Measurements from ENCODE around the gene HPGDS.
"Not testable (repeated sequence)": the region's sequence is repeated elsewhere in the genome, so short reads cannot be mapped to it uniquely, and the experiment has no call there.

Gene HPGDS

DNA sequence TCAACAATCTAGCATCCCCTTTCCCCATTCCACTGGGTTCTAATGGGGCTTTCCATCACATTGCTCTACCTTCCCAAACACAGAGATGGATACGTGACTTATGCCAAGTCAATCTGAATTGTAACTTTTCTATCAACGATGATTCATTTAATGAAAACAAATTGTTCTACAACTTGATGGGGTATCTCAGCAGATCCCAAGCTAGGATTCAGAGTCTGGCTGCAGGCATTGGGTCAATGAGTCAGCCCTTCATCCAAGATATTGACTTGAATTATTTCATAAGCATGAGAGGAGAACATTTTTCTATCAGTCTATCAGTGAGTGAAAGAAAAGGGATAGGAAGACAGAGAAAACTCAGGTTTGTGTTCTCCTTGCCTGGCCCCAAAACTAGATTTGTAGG is 15.0 kb upstream of the HPGDS start:
- DNase-seq (ENCODE audit: low read depth): no peak

DNA sequence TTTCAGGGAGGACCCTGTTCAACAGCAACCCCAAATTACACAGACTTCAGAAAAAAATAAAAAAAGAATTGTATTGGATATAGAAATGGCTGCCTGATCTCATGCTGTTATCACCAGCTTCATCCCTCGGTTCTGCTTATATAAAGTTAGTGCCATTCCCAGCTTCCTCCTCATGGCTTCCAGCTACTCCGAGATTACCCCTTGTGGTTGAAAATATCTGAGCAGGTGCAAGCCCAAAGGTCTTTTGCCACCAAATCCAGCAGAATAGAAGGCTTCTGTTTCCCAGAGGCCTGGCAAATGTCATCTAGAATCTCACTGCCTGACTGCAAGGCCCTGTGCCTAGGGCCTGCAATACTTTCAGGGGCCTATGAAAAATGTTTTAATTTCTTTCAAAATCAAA is 13.8 kb upstream of the HPGDS start:
- DNase-seq (ENCODE audit: low read depth): no peak

DNA sequence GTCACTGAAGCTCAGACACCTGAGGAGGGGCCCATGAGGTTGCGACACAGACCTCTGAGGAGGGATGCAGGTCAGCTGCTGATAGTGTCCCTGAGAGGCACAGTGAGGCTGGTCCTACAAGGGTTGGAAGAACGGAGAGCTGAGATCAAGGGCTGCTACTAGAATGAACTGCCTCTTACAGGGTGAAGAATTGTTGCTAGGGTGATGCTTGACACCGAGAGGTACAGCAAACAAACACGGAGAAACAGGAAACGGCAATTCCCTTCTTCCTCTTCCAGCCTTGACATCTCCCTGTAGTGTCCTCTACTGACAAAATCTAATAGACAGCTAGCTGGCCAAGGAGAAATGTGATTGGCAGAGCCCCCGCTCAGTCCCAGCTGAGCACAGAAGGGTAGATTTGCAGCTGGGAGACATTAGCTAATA is 11.8 kb upstream of the HPGDS start:
- no peak for DNase-seq (ENCODE audit: low read depth)

DNA sequence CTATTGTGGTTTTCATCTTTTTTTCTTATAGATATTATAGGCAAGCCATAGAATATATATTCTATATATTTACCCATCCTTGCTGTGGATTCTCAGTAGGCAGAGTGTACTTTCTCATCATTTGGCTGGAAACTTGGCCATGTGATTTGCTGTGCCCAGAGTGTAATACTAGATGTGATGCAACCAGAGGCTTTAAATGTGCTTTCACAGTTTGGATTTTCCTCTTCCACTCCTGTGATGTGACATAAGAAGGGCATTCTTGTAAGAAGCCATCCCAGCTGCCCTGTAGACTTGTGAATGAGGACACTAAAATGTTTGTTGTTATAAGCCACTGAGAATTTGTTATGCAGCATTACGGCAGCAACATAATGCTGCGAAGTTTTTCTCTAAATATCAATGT is 10.4 kb upstream of the HPGDS start:
- no peak for DNase-seq (ENCODE audit: low read depth)

GRCh38 chr4:94352163-94352562 is 9.5 kb upstream of the HPGDS start:
- DNase-seq (ENCODE audit: low read depth): no peak

DNA sequence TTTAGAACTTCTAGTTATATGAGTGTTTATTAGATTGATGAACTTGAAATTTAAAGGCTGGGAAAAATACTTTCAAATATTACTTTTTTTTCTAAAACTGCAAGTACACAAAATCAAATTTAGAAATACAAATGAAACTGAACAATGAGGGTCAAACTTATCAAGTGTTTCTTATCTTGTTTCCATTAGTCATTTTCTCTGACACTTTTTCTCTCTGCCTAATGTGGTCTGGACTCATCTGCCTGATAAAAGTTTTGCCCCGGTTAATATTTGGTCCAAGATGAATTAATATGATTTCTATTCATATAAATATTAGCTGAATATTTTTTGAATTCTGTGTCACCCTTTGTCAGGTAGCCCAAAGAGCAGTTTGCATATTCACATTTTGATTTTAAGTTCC is 8.7 kb upstream of the HPGDS start:
- no peak for DNase-seq (ENCODE audit: low read depth)

GRCh38 chr4:94350095-94350494 is 7.5 kb upstream of the HPGDS start:
- DNase-seq (ENCODE audit: low read depth): no peak

DNA sequence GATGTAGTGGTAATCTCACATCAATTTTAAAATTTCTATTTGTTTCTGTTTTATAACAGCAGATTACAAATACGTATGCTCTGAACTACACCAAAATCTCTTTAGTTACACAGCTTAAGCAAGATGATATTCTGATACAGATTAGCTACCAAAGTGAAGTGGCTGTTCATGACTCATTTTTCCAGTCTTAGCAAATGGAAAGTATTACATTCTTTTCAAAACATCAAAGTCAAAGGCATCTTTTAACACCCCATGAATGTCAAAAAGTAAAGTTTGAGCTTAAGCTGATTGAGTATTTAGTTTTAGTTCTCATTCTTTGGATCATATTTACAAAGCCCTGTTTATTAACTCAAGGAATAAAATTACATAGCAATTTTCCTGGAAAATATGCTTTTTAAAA is 6.6 kb upstream of the HPGDS start:
- DNase-seq (ENCODE audit: low read depth): no peak

- DNase-seq (ENCODE audit: low read depth): no peak
These were observed 6.0 kb upstream of the HPGDS start for GRCh38 chr4:94348666-94349065.

DNA sequence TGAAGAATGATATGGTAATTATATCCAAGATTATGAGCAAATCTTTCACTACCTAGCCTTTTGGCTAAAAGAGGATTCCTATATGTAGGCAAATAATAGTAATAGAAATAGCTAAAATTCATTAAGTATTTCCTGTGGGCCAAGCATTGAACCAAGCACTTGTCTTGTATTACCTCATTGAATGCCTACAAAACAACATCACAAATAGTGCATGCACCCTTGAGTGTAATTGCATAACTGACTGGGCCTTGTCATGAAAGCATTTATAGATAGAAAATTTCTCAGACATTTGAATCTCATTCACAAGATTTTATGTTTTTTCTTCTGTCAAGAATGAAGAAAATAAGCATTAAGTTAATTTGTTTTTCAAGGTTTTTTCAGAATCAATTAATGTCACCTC is 3.9 kb upstream of the HPGDS start:
- no peak for DNase-seq (ENCODE audit: low read depth)

DNA sequence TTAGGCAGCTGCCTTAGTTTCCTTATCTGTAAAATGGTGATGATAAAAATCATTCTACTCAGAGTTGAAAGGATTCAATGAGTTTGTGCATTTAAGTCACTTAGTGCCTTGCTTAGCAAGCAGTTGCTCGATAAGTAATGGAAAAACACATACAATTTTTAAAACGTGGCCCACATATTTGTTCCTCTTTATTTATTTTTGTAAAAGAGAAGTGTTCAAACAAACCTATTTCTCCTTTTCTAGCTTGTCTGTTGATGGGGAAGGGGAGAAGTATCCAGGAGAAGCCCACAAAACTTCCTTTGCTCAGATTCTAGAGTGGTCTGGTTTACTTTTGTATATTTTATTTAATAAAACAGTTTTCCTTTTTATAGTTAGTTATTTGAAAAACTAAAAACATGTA is 3.3 kb upstream of the HPGDS start:
- no peak for DNase-seq (ENCODE audit: low read depth)

GRCh38 chr4:94345266-94345665 is 2.6 kb upstream of the HPGDS start:
- no peak for DNase-seq (ENCODE audit: low read depth)

- DNase-seq (ENCODE audit: low read depth): no peak
These were observed 1.8 kb upstream of the HPGDS start for GRCh38 chr4:94344457-94344856.

- no peak for DNase-seq (ENCODE audit: low read depth)
These were observed 910 bp downstream of the HPGDS start for GRCh38 chr4:94341481-94342370.

- DNase-seq (ENCODE audit: low read depth): no peak
These were observed 2.9 kb downstream of the HPGDS start for GRCh38 chr4:94339779-94340178.

DNA sequence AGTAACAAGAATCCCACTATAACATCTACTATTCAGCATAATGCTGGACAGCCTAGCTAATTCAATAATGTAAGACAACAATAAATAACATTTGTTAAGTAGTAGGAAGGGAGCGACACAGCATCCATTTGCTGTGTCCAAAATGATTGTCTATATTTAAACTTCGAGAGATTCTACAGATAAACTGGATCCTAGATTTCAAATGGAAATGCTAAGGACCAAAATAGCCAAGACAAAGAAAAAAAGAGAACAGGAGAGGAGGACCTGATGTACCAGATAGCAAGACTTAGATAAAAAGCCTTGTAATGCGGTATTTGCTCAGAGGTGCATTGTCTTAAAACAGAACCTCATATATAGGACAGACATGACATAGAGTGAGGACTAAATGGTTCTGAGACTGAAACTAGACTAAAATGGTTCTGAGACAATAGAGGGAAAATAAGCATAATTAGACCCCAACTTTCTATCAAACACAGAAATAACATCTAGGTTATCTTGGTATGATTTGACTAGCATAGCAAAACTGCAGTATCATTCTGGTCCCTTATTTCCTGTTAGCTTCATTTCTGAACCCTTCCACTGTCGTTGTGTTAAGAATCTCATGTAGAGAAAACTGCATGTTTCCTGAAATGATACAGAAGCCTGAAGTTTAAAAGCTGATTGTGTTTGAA is 3.8 kb downstream of the HPGDS start:
- DNase-seq (ENCODE audit: low read depth): no peak

- DNase-seq (ENCODE audit: low read depth): not testable (repeated sequence)
These were observed 5.8 kb downstream of the HPGDS start for GRCh38 chr4:94336791-94337190.

DNA sequence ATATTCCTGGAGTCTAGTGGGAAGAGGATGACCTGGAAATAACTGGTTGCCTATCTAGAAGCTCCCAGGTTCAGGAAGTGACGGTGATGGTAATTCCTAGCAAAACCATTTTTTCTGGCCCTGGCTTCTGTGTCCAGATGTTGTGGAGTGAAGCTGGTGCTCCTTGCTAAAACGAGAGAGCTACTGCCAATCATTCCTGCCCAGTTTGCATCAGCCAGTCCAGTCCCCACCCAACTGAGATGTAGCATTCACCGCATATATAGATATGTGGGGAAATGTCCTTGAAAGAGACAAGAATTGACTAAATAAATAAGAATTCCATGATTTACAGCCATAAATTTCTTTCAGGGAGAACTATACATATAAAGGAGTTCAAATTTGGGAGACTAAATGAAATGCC is 6.3 kb downstream of the HPGDS start:
- DNase-seq (ENCODE audit: low read depth): no peak

GRCh38 chr4:94334962-94335361 is 7.7 kb downstream of the HPGDS start:
- no peak for DNase-seq (ENCODE audit: low read depth)

- no peak for DNase-seq (ENCODE audit: low read depth)
These were observed 8.2 kb downstream of the HPGDS start for GRCh38 chr4:94334476-94334875.

DNA sequence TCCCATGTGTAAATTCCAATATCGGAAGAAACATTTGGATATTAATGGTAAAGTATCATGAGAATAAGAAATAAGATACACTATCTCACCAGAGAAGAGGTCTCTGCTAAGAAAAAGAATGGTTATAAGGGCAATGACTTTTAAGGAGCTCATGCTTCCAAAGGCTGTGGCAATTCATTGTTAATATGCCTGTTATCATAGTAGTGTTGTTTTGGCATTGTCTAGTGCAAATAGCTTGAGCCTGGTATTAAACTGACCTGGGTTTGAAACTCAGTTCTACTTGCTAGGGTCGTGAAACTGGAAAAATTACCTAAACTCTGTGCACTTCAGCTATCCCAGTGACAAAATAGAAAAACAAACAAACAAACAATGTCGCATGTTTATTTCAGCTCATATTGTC is 8.8 kb downstream of the HPGDS start:
- no peak for DNase-seq (ENCODE audit: low read depth)

DNA sequence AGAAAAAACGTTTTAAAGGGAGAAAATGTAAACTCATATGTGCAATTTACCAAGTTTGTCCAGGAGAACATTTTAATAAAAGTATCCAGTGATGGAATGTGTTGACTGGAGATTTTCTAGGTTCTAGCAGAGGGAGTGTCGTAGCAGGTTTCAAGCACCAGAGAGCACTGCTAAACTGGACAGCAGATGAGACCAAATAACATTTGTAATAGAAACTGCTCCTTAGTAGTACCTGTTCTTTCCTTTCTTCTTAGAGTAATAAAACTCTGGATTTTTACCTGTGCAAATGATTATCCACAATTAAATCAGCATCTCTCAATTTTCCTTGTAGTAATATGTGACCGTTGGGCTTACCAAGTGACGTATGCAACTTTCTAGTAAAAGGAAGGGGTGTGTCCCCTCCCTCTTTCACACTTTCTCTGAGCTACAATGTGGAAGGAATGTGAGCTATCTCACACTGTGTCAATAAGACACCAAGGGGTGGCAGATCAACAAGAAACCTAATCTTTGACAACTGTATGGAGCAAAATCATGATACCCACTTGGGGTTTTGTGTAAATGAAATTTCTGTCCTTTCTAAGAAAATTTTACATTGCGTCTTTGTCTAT is 9.5 kb downstream of the HPGDS start:
- DNase-seq (ENCODE audit: low read depth): no peak

DNA sequence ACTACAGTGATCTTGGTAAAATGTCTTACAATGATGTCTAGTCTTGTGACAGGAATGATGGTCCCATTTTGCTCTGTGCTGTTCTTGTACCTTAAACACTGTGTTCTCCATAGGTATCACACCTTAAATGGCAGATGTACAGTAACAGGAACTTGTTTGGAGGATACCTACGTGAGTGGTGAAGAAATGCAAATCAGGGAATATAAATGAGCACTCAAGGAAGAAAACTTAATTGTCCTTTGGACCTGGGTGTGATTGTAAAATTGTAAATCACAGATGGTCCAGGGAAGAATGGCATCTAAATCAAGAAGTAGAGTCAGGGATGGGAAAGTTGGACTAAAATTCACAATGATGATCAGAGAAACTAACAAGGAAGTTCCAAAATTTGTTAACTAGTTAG is 12.7 kb downstream of the HPGDS start:
- DNase-seq (ENCODE audit: low read depth): no peak

Measured in stimulated activated CD8-positive, alpha-beta memory T cell treated with anti-CD3 and anti-CD28 coated beads, Interleukin-12 subunit alpha, Interleukin-12 subunit beta, amount 100 ng/mL, for 4 hours (primary cell).